ENCODE results near the gene JAKMIP1. TPM values are rescaled to one million over a fixed set of nuclear protein-coding genes. Genes with fewer than 3 reads are reported as not detected.
A peak's percentile ranks its signal among the peaks of the same experiment; 100 is the strongest.

The JAKMIP1 gene
- total RNA-seq = not detected
- long read RNA-seq = 0 reads

GRCh38 chr4:6200011-6200921 lies at the start of gene JAKMIP1:
Gene JAKMIP1 (minus strand): TSS chr4:6200549. CDS start chr4:6112850, 87,699 bp downstream.
- ATAC-seq (peak; percentile 71), DNase-seq (ENCODE audit: missing footprints) (no peak)
- intact Hi-C loops (cut with DNase I) = no loop called here

GRCh38 chr4:6248394-6248793 lies 48.0 kb upstream of the JAKMIP1 start:
- DNase-seq (ENCODE audit: missing footprints) (no peak), ATAC-seq (no peak)
- intact Hi-C loops (cut with DNase I) = no loop called here

GRCh38 chr4:6246170-6246634 lies 45.9 kb upstream of the JAKMIP1 start:
- DNase-seq (ENCODE audit: missing footprints) (no peak), ATAC-seq (no peak)
- intact Hi-C loops (cut with DNase I) = no loop called here

GRCh38 chr4:6245246-6246169 lies 45.2 kb upstream of the JAKMIP1 start:
- intact Hi-C loops (cut with DNase I) = no loop called here
- DNase-seq (ENCODE audit: missing footprints) = no peak
- ATAC-seq = peak; percentile 43

GRCh38 chr4:6242271-6243029 lies 42.1 kb upstream of the JAKMIP1 start:
- DNase-seq (ENCODE audit: missing footprints) (no peak), ATAC-seq (no peak)
- intact Hi-C loops (cut with DNase I) = no loop called here

- ATAC-seq (no peak), DNase-seq (ENCODE audit: missing footprints) (no peak)
- intact Hi-C loops (cut with DNase I) = no loop called here
These were observed 40.9 kb upstream of the JAKMIP1 start for GRCh38 chr4:6241062-6241845.

- DNase-seq (ENCODE audit: missing footprints) (no peak), ATAC-seq (no peak)
- intact Hi-C loops (cut with DNase I) = no loop called here
These were observed 39.6 kb upstream of the JAKMIP1 start for GRCh38 chr4:6239968-6240367.

- ATAC-seq = no peak
- intact Hi-C loops (cut with DNase I) = no loop called here
- DNase-seq (ENCODE audit: missing footprints) = no peak
These were observed 39.1 kb upstream of the JAKMIP1 start for GRCh38 chr4:6239486-6239885.

GRCh38 chr4:6236816-6237390 lies 36.6 kb upstream of the JAKMIP1 start:
- DNase-seq (ENCODE audit: missing footprints) (no peak), ATAC-seq (no peak)
- intact Hi-C loops (cut with DNase I) = no loop called here

GRCh38 chr4:6235901-6236640 lies 35.7 kb upstream of the JAKMIP1 start:
- no peak for ATAC-seq
- intact Hi-C loops (cut with DNase I) = no loop called here

GRCh38 chr4:6235012-6235411 lies 34.7 kb upstream of the JAKMIP1 start:
- intact Hi-C loops (cut with DNase I) = no loop called here

More at GRCh38 chr4:6235901-6236640, 35.7 kb upstream of the JAKMIP1 start:
- DNase-seq (ENCODE audit: missing footprints) = no peak

GRCh38 chr4:6233929-6234328 lies 33.6 kb upstream of the JAKMIP1 start:
- intact Hi-C loops (cut with DNase I) = no loop called here
- no peak for ATAC-seq

More at GRCh38 chr4:6235012-6235411, 34.7 kb upstream of the JAKMIP1 start:
- DNase-seq (ENCODE audit: missing footprints) = no peak
- no peak for ATAC-seq

GRCh38 chr4:6232836-6233785 lies 32.8 kb upstream of the JAKMIP1 start:
- ATAC-seq = no peak
- intact Hi-C loops (cut with DNase I) = no loop called here
- no peak for DNase-seq (ENCODE audit: missing footprints)

More at GRCh38 chr4:6233929-6234328, 33.6 kb upstream of the JAKMIP1 start:
- DNase-seq (ENCODE audit: missing footprints) = no peak

GRCh38 chr4:6231663-6232165 lies 31.4 kb upstream of the JAKMIP1 start:
- intact Hi-C loops (cut with DNase I) = no loop called here
- DNase-seq (ENCODE audit: missing footprints) (no peak), ATAC-seq (no peak)

GRCh38 chr4:6230827-6231662 lies 30.7 kb upstream of the JAKMIP1 start:
- no peak for ATAC-seq
- DNase-seq (ENCODE audit: missing footprints) = no peak

More at GRCh38 chr4:6230827-6231662, 30.7 kb upstream of the JAKMIP1 start:
- intact Hi-C loops (cut with DNase I) = no loop called here
